PC-3 (cell line): ENCODE data around the gene DIAPH2.

Experiments
- CTCF ChIP-seq: fragments of 300-600 bp; sonication (generic); conservative IDR thresholded peaks from 2 replicates; pipeline ENCODE4 v1.5.1; 2017; ENCODE audit warnings: antibody characterized with exemption, low read depth, mild to moderate bottlenecking, low read length
- EZH2 ChIP-seq: fragments of 300-600 bp; sonication (generic); IDR thresholded peaks from one replicate; pipeline ENCODE4 v1.6.1; 2017; ENCODE audit warnings: antibody characterized with exemption, mild to moderate bottlenecking, low read length; ENCODE audit not compliant: unreplicated experiment
- EZH2phosphoT487 ChIP-seq: fragments of 300-600 bp; sonication (generic); IDR thresholded peaks from 2 replicates; pipeline ENCODE4 v1.6.1; 2018; ENCODE audit warnings: mild to moderate bottlenecking, antibody characterized with exemption, low read length, borderline replicate concordance

DNA sequence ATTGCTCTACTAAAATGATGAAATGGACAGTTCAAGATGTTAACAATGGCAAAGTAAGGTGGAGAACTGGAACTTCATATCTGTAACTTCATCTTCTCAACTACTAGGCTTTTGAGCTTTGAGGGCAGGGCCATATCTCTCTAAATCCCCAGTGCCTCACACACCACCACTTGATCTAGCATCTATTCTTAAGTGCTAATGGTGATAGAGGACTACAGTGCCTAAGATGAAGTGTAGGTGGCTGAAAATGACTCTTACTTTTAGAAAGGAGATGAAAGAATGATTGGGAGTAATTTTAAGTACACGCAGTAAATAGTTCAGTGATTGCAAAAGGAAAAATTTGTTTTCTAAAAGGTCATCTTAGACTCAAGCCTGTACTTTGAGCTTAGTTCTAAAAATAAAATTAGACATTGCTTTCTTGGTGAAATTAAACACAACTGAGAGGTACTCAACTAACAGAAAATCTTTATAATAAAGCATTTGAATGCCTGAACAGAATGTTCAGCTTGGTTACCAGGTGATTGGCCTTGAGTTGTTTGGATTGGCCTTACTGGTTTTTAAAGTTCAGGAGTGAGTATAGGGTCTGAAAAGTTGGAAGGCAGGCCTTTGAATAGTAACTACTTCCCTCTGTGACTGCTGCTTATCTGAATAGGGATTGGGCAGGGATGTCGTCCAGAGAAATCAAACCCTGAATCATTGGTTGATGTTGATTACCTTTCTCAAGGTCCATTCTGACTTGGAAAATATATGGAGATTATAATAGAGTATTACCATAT, 45.4 kb downstream of the DIAPH2 start:
- no peak for TF ChIP-seq EZH2phosphoT487
- no peak for TF ChIP-seq CTCF
- no peak for TF ChIP-seq EZH2
